Vagina (tissue), 2 donors: ENCODE data around the gene MSL1. TPM values are rescaled to one million over a fixed set of nuclear protein-coding genes. Genes with fewer than 3 reads are reported as not detected.

Experiments used
- DNase-seq, 2 donors: peaks; one replicate each; pipeline ENCODE4 v3.0.0-alpha.2; 2017; ENCODE audit errors: extremely low spot score in 2 of 2
- H3K27ac ChIP-seq: fragments of 200-600 bp; sonication (generic); one replicate; pipeline ENCODE4 v1.5.1; 2019
- H3K27me3 ChIP-seq: fragments of 200-600 bp; sonication (generic); one replicate; pipeline ENCODE4 v1.5.1; 2019
- H3K36me3 ChIP-seq, 2 donors: fragments of 200-600 bp; sonication (generic); one replicate each; pipeline ENCODE4 v1.5.1; 2017 to 2019
- H3K4me1 ChIP-seq: fragments of 200-600 bp; sonication (generic); one replicate; pipeline ENCODE4 v1.5.1; 2019
- H3K4me3 ChIP-seq, 2 donors: fragments of 200-600 bp; sonication (generic); 1 replicate in 1 of 2; 2 replicates in 1 of 2; pipeline ENCODE4 v1.5.1; 2016 to 2019
- H3K9me3 ChIP-seq: fragments of 200-600 bp; sonication (generic); one replicate; pipeline ENCODE4 v1.5.1; 2019
- CTCF ChIP-seq, 3 experiments: fragments of 450-650 bp in 2 of 3; fragments of 200-600 bp in 1 of 3; sonication (generic) in 1 of 3; IDR thresholded peaks; one replicate each; pipeline ENCODE4 v1.5.1; 2017 to 2019; ENCODE audit warnings: antibody characterized with exemption in 3 of 3, mild to moderate bottlenecking in 2 of 3, moderate library complexity in 2 of 3
- POLR2A ChIP-seq, 2 donors: fragments of 450-650 bp; IDR thresholded peaks; one replicate each; pipeline ENCODE4 v1.6.1; 2017; ENCODE audit warnings: antibody characterized with exemption in 2 of 2, mild to moderate bottlenecking in 2 of 2, moderate library complexity in 2 of 2
- POLR2AphosphoS5 ChIP-seq, 2 donors: sonication (generic); formaldehyde crosslinking; IDR thresholded peaks; one replicate each; pipeline ENCODE4 v1.9.0; 2017; ENCODE audit warnings: antibody characterized with exemption in 2 of 2, mild to moderate bottlenecking in 2 of 2, low read depth in 1 of 2; ENCODE audit not compliant: insufficient read depth in 1 of 2
- intact Hi-C: fragments of 100-400 bp; cut with DNase I; formaldehyde crosslinking; loops from one replicate; pipeline ENCODE4 v1.15.1; 2023
- total RNA-seq: library from RNA; depleted of rRNA; stranded (reverse); fragments of >200 nt; gene quantifications from one replicate; pipeline ENCODE4 v1.2.3, GENCODE V29; 2016

The MSL1 gene
- total RNA-seq, 1 donor from 2014 or later, result 62.4 TPM

GRCh38 chr17:40150276-40150675 lies 28.5 kb downstream of the MSL1 start:
- intact Hi-C loops, result no loop called here

GRCh38 chr17:40151414-40151963 lies 29.7 kb downstream of the MSL1 start:
- no peaks in the 10 kb centered on the region for H3K27me3 ChIP-seq
- DNase-seq, result no peak
- peaks cover 0 to 48% of the 10 kb centered on the region in 2 donors for H3K36me3 ChIP-seq
- no peak for TF ChIP-seq POLR2AphosphoS5 (IDR thresholded peaks at IDR 0.05; ENCODE audit: insufficient read depth in 1 of 2, low read depth in 1 of 2)
- TF ChIP-seq CTCF (IDR thresholded peaks at IDR 0.05), result no peak
- no peak for TF ChIP-seq POLR2A (IDR thresholded peaks at IDR 0.05)
- H3K4me1 ChIP-seq, result peaks cover 18% of the 10 kb centered on the region
- intact Hi-C loops, result no loop called here
- H3K9me3 ChIP-seq, result no peaks in the 10 kb centered on the region
- no peak overlapping the region for H3K4me3 ChIP-seq
- H3K27ac ChIP-seq, result no peak overlapping the region

More at GRCh38 chr17:40150276-40150675, 28.5 kb downstream of the MSL1 start:
- no peak overlapping the region for H3K4me3 ChIP-seq
- H3K27me3 ChIP-seq, result no peaks in the 10 kb centered on the region
- H3K4me1 ChIP-seq, result peaks cover 21% of the 10 kb centered on the region
- TF ChIP-seq CTCF (IDR thresholded peaks at IDR 0.05), result no peak
- DNase-seq, result no peak
- no peaks in the 10 kb centered on the region for H3K9me3 ChIP-seq
- peaks cover 0 to 41% of the 10 kb centered on the region in 2 donors for H3K36me3 ChIP-seq
- no peak overlapping the region for H3K27ac ChIP-seq

- intact Hi-C loops, result no loop called here
- Histone ChIP-seq H3K9me3 (no peaks in the 10 kb centered on the region), H3K36me3 (peaks cover 0 to 39% of the 10 kb centered on the region in 2 donors), H3K27me3 (no peaks in the 10 kb centered on the region), H3K27ac (no peak overlapping the region), H3K4me3 (no peak overlapping the region), H3K4me1 (peaks cover 14% of the 10 kb centered on the region)
- TF ChIP-seq POLR2A (IDR thresholded peaks at IDR 0.05), result no peak
- no peak for TF ChIP-seq CTCF (IDR thresholded peaks at IDR 0.05)
- TF ChIP-seq POLR2AphosphoS5 (IDR thresholded peaks at IDR 0.05; ENCODE audit: insufficient read depth in 1 of 2, low read depth in 1 of 2), result no peak
- DNase-seq, result no peak
Observed at GRCh38 chr17:40153603-40154236, 31.9 kb downstream of the MSL1 start.

GRCh38 chr17:40157973-40158372 lies 36.2 kb downstream of the MSL1 start:
- no peak overlapping the region for H3K4me3 ChIP-seq
- H3K4me1 ChIP-seq, result peaks cover 14% of the 10 kb centered on the region
- H3K27me3 ChIP-seq, result no peaks in the 10 kb centered on the region
- H3K9me3 ChIP-seq, result no peaks in the 10 kb centered on the region
- H3K27ac ChIP-seq, result peak overlapping the region; percentile 24
- TF ChIP-seq POLR2AphosphoS5 (IDR thresholded peaks at IDR 0.05; ENCODE audit: insufficient read depth in 1 of 2, low read depth in 1 of 2) (no peak), CTCF (IDR thresholded peaks at IDR 0.05) (no peak), POLR2A (IDR thresholded peaks at IDR 0.05) (no peak)
- peaks cover 0 to 54% of the 10 kb centered on the region in 2 donors for H3K36me3 ChIP-seq
- intact Hi-C loops, result no loop called here
- no peak for DNase-seq

DNA sequence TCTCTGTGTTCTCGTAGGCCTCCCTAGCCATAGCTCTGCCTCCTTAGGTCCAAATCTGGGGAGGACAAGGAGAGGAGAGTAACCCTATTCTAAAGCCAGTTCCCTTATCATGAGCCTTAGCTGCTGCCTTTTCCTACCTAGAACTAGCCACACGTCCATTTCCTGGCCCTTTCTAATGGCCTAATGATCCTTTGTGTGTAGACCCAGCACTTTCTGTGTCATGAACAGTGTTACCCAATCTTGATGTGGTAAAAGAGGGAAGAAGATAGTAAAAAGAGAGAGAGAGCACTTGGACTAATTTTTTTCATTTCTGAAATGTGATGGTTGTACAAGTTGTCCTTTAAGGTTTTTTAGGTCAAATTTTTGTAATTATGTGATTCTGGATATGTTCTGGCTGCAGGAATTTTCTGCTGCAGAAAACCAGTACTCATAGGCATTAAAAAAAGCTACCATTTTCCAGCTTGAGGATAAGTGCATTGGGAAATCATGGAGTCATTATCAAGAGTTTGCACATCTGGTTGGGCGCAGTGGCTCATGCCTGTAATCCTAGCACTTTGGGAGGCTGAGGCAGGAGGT lies 36.8 kb downstream of the MSL1 start:
- TF ChIP-seq CTCF (IDR thresholded peaks at IDR 0.05) (no peak), POLR2AphosphoS5 (IDR thresholded peaks at IDR 0.05; ENCODE audit: insufficient read depth in 1 of 2, low read depth in 1 of 2) (no peak), POLR2A (IDR thresholded peaks at IDR 0.05) (no peak)
- peak overlapping the region; percentile 24 for H3K27ac ChIP-seq

More for the DNA sequence above, 36.8 kb downstream of the MSL1 start:
- H3K27me3 ChIP-seq, result no peaks in the 10 kb centered on the region
- peaks cover 14% of the 10 kb centered on the region for H3K4me1 ChIP-seq
- DNase-seq, result no peak
- intact Hi-C loops, result no loop called here
- peaks cover 0 to 56% of the 10 kb centered on the region in 2 donors for H3K36me3 ChIP-seq
- H3K9me3 ChIP-seq, result no peaks in the 10 kb centered on the region
- no peak overlapping the region for H3K4me3 ChIP-seq
